Upper lobe of left lung (tissue), 6 donors: ENCODE results near the gene TPST2. TPM values are rescaled to one million over a fixed set of nuclear protein-coding genes. Genes with fewer than 3 reads are reported as not detected.

ENCODE experiments used
- ATAC-seq, 2 donors: fragments of 200-7000 bp; cut with Tn5 transposase; one replicate each; pipeline ENCODE4 v1.9.1; 2022; ENCODE audit warnings: mild to moderate bottlenecking in 2 of 2, moderate library complexity in 2 of 2; ENCODE audit not compliant: low FRiP score in 2 of 2
- DNase-seq, 2 donors: peaks; one replicate each; pipeline ENCODE4 v3.0.0-alpha.2; 2019 to 2020
- H3K27ac ChIP-seq, 4 donors: fragments of 200-600 bp; sonication (generic); one replicate each; pipeline ENCODE4 v1.5.1; 2016 to 2019
- H3K27me3 ChIP-seq, 4 donors: fragments of 200-600 bp; sonication (generic); one replicate each; pipeline ENCODE4 v1.5.1; 2017 to 2019
- H3K36me3 ChIP-seq, 4 donors: fragments of 200-600 bp; sonication (generic); one replicate each; pipeline ENCODE4 v1.5.1; 2016 to 2019
- H3K4me1 ChIP-seq, 4 donors: fragments of 200-600 bp; sonication (generic); one replicate each; pipeline ENCODE4 v1.5.1; 2018 to 2019
- H3K4me3 ChIP-seq, 4 donors: fragments of 200-600 bp; sonication (generic); one replicate each; pipeline ENCODE4 v1.5.1; 2017 to 2019; ENCODE audit warnings: mild to moderate bottlenecking in 2 of 4, moderate library complexity in 1 of 4
- H3K9me3 ChIP-seq, 4 donors: fragments of 200-600 bp; sonication (generic); one replicate each; pipeline ENCODE4 v1.5.1; 2018 to 2019
- EP300 ChIP-seq, 4 donors: sonication (generic); formaldehyde crosslinking; IDR thresholded peaks; one replicate each; pipeline ENCODE4 v1.5.1; 2017; ENCODE audit warnings: antibody characterized with exemption in 4 of 4, control low read depth in 2 of 4
- POLR2A ChIP-seq, 4 donors: fragments of 450-650 bp; IDR thresholded peaks; one replicate each; pipeline ENCODE4 v1.5.1; 2016 to 2017; ENCODE audit warnings: antibody characterized with exemption in 4 of 4, mild to moderate bottlenecking in 2 of 4
- POLR2AphosphoS5 ChIP-seq, 2 donors: sonication (generic); formaldehyde crosslinking; IDR thresholded peaks; one replicate each; pipeline ENCODE4 v1.5.1; 2017; ENCODE audit warnings: antibody characterized with exemption in 2 of 2
- WGBS, 2 donors: methylation state at CpG; one replicate each; pipeline ENCODE4 v1.1.5; 2017 to 2018; 5-methylcytosine and 5-hydroxymethylcytosine counted together
- total RNA-seq, 6 donors: library from RNA; depleted of rRNA in 4 of 6; stranded (reverse); fragments of >200 nt in 4 of 6; gene quantifications; one replicate each; pipeline versions ENCODE4 v1.1.0 to v1.2.1, GENCODE V29; 2016 to 2021
- TF ChIP-seq, protein P1 (sequence below), 6 experiments: fragments of 450-650 bp in 4 of 6; fragments of 200-600 bp in 2 of 6; sonication (generic) in 2 of 6; IDR thresholded peaks; one replicate each; pipeline ENCODE4 v1.5.1; 2016 to 2019; ENCODE audit warnings: antibody characterized with exemption in 6 of 6
- donor health status: DM: no; HTN: no; CAD: no; lungs with moderate emphysema.
- donor health status: DM: no; HTN: yes; CAD: no; lungs with severe emphysema.

The TPST2 gene
- total RNA-seq, 6 donors from 2014 or later, result 50.5 to 253 (median 95.8) TPM

DNA sequence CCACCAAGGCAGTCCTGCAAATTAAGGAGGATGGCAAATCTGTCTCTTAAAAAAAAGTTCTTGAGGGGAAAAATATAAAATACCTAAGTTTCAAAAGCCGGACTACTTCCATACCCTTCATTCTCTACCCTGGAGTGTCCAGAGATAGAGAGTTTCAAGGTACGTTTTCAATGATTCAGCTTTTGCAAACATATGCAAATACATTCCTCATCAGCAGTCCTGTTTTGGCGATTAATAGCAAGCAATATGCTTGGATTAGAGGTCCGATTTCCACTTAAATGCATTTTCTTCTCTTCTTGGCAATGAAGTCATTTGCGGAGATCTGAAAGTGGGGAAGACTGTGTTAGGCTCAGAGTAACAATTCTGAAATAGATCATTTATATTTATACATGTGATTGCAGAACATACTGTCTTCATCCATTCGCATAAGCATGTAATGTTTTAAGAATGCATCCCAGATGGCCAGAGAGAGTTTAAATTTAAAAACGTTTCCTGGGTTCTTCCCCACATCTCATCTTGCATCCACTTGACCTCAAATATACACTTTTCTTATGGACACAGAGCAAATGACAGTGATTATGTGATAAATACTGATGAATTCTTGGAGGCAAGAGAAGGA lies 63.9 kb downstream of the TPST2 start:
- Histone ChIP-seq H3K27ac (no peak overlapping the region), H3K4me3 (no peak overlapping the region), H3K4me1 (peaks cover 0 to 12% (median 6%) of the 10 kb centered on the region in 4 donors), H3K9me3 (no peaks in the 10 kb centered on the region), H3K36me3 (peaks cover 3 to 73% (median 37%) of the 10 kb centered on the region in 4 donors), H3K27me3 (no peaks in the 10 kb centered on the region)
- ATAC-seq, result no peak
- 89 to 90% methylated on average over 7 of the region's 7 CpGs for WGBS, 2 donors
- TF ChIP-seq, protein P1, sequence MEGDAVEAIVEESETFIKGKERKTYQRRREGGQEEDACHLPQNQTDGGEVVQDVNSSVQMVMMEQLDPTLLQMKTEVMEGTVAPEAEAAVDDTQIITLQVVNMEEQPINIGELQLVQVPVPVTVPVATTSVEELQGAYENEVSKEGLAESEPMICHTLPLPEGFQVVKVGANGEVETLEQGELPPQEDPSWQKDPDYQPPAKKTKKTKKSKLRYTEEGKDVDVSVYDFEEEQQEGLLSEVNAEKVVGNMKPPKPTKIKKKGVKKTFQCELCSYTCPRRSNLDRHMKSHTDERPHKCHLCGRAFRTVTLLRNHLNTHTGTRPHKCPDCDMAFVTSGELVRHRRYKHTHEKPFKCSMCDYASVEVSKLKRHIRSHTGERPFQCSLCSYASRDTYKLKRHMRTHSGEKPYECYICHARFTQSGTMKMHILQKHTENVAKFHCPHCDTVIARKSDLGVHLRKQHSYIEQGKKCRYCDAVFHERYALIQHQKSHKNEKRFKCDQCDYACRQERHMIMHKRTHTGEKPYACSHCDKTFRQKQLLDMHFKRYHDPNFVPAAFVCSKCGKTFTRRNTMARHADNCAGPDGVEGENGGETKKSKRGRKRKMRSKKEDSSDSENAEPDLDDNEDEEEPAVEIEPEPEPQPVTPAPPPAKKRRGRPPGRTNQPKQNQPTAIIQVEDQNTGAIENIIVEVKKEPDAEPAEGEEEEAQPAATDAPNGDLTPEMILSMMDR (IDR thresholded peaks at IDR 0.05), result no peak
- TF ChIP-seq POLR2A (IDR thresholded peaks at IDR 0.05) (no peak), EP300 (IDR thresholded peaks at IDR 0.05) (no peak), POLR2AphosphoS5 (IDR thresholded peaks at IDR 0.05) (no peak)
- DNase-seq, result no peak

DNA sequence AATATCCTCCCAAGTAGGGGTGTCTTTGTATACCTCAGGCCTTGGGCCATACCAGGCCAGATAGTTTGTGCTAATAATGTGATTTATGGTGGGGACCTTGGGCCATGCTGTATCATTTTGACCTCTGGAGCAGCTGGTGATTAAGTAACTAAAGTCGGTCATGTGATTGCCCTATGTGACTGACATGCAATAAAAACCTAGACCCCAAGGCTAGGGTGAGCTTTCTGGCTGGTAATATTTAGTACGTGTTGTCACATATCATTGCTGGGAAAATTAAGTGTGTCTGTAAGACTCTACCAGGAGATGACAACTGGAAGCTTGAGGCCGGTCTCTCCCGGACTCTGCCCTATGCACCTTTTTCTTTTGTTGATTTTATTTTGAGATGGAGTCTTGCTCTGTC lies 65.1 kb downstream of the TPST2 start:
- Histone ChIP-seq H3K9me3 (no peaks in the 10 kb centered on the region), H3K27me3 (no peaks in the 10 kb centered on the region), H3K4me1 (peaks cover 0 to 11% (median 4%) of the 10 kb centered on the region in 4 donors), H3K36me3 (peaks cover 3 to 62% (median 29%) of the 10 kb centered on the region in 4 donors), H3K4me3 (no peak overlapping the region), H3K27ac (no peak overlapping the region)
- TF ChIP-seq POLR2AphosphoS5 (IDR thresholded peaks at IDR 0.05) (no peak), EP300 (IDR thresholded peaks at IDR 0.05) (no peak), POLR2A (IDR thresholded peaks at IDR 0.05) (no peak)
- TF ChIP-seq, protein P1 (IDR thresholded peaks at IDR 0.05), result no peak
- ATAC-seq (no peak), DNase-seq (no peak)
- 95 to 97% methylated on average over 3 to 4 of the region's 4 CpGs for WGBS, 2 donors

DNA sequence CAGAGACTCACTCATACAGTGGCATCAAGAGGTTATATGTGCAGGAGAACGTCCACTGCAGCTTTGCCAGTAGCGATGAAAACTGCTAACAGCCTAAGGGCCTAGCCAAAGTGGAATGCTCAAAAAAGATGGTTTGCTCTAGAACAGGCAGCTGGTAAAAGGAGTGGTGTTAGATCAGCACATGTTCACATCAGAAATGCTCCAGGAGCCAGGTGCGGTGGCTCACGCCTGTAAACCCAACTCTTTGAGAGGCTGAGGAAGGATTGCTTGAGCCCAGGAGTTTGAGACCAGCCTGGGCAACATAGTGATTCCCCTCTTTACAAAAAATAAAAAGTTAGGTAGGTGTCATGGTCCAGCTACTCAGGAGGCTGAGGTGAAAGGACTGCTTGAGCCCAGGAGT lies 67.3 kb downstream of the TPST2 start:
- 92 to 93% methylated on average over 4 of the region's 4 CpGs for WGBS, 2 donors
- no peak for ATAC-seq
- H3K4me3 ChIP-seq, result no peak overlapping the region
- H3K27me3 ChIP-seq, result no peaks in the 10 kb centered on the region
- no peak overlapping the region for H3K27ac ChIP-seq
- H3K9me3 ChIP-seq, result no peaks in the 10 kb centered on the region
- H3K4me1 ChIP-seq, result no peaks in the 10 kb centered on the region
- peaks cover 3 to 47% (median 19%) of the 10 kb centered on the region in 4 donors for H3K36me3 ChIP-seq
- no peak for DNase-seq
- TF ChIP-seq, protein P1 (IDR thresholded peaks at IDR 0.05), result no peak
- TF ChIP-seq EP300 (IDR thresholded peaks at IDR 0.05) (no peak), POLR2AphosphoS5 (IDR thresholded peaks at IDR 0.05) (no peak), POLR2A (IDR thresholded peaks at IDR 0.05) (no peak)

DNA sequence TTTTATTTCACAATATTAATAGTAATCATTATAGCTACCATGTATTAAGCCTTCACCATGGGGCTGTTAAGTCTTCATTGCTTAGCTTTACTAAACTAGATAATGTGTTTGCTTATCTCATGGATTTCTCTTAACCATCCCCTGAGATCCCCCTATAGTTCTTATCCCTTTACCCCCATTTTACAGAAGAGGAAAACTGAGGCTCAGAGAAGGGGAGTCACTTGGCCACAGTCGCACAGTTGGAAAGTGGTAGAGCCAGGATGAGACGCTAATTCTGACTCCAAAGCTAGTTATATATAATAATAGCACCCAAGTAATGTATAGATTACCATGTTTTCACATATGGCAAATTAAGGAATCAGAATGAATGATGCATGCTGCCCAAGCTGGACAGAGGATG lies 67.9 kb downstream of the TPST2 start:
- 94 to 98% methylated on average over 2 of the region's 2 CpGs for WGBS, 2 donors
- Histone ChIP-seq H3K4me3 (no peak overlapping the region), H3K4me1 (no peaks in the 10 kb centered on the region), H3K27me3 (no peaks in the 10 kb centered on the region), H3K9me3 (no peaks in the 10 kb centered on the region), H3K36me3 (peaks cover 3 to 41% (median 14%) of the 10 kb centered on the region in 4 donors), H3K27ac (no peak overlapping the region)
- TF ChIP-seq POLR2AphosphoS5 (IDR thresholded peaks at IDR 0.05) (no peak), POLR2A (IDR thresholded peaks at IDR 0.05) (no peak), EP300 (IDR thresholded peaks at IDR 0.05) (no peak)
- TF ChIP-seq, protein P1 (IDR thresholded peaks at IDR 0.05), result no peak
- DNase-seq, result no peak
- no peak for ATAC-seq

DNA sequence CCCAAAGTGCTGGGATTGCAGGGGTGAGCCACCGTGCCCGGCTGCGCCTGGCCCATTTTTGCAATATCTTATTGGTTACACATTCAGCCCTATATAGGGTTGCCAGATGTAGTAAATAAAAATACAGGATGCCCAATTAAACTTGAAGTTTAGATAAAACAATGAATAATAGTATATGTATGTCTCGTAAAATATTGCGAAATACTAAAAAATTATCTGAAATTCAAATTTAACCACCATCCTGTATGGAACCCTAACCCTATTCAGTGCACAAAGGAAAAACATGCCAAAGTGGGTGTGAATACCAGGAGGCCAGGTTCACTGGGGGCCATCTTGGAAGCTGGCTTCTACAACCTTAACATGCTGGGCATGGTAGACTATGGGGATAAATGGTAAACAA lies 72.5 kb downstream of the TPST2 start:
- ATAC-seq (no peak), DNase-seq (no peak)
- peaks cover 6 to 16% (median 8%) of the 10 kb centered on the region in 4 donors for H3K4me1 ChIP-seq
- TF ChIP-seq POLR2A (IDR thresholded peaks at IDR 0.05) (no peak), POLR2AphosphoS5 (IDR thresholded peaks at IDR 0.05) (no peak), EP300 (IDR thresholded peaks at IDR 0.05) (no peak)
- TF ChIP-seq, protein P1 (IDR thresholded peaks at IDR 0.05), result no peak
- no peaks in the 10 kb centered on the region for H3K27me3 ChIP-seq
- H3K9me3 ChIP-seq, result no peaks in the 10 kb centered on the region
- H3K4me3 ChIP-seq, result no peak overlapping the region
- peaks cover 0 to 2% (median 0%) of the 10 kb centered on the region in 4 donors for H3K36me3 ChIP-seq
- WGBS, 2 donors, result 92 to 96% methylated on average over 5 of the region's 5 CpGs
- no peak overlapping the region for H3K27ac ChIP-seq
